Measurements from ENCODE around the gene ZNF549.
"Not testable (repeated sequence)": the region's sequence is repeated elsewhere in the genome, so short reads cannot be mapped to it uniquely, and the experiment has no call there.

Gene ZNF549

DNA sequence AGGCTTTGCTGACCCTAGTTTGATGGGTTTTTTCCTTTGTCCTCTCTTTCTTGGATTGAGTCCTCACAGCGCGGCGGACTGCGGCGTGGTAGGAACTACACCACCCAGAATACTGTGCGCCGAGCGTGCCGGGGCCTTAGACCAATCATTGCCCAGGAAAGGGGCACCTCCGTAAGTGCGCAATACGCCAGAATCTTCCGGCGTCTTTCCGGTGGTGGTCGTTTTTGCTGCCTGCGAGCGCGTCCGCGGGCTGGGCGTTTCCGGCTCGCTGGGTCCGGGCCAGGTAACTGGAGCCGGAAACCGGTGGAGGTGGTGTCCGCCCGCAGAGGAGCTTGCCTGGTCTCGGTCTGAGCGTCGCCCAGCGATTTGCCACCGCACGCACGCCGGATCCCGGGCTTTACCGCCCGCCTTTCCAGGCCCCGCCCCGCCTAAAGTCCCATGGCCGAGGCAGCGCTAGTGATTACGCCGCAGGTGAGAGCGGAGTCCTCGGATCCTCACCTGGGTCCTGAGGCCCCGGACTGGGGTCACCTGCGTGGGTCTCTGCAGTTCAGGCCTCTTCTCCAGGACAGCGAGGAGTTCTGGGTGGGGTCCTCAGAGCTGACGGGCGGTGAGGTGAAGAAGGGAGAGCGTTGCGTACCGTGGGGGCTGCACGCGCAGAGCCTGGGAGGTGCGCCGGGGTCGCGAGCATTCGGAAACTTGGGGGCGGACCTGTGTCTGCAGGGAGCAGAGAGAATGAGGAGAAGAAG lies at the start of gene ZNF549:
ZNF549 (plus strand) TSS at position 221 of the 746 bp plus-strand sequence; CDS start at position 439, 218 bp downstream.
- peak; percentile 95 for DNase-seq

DNA sequence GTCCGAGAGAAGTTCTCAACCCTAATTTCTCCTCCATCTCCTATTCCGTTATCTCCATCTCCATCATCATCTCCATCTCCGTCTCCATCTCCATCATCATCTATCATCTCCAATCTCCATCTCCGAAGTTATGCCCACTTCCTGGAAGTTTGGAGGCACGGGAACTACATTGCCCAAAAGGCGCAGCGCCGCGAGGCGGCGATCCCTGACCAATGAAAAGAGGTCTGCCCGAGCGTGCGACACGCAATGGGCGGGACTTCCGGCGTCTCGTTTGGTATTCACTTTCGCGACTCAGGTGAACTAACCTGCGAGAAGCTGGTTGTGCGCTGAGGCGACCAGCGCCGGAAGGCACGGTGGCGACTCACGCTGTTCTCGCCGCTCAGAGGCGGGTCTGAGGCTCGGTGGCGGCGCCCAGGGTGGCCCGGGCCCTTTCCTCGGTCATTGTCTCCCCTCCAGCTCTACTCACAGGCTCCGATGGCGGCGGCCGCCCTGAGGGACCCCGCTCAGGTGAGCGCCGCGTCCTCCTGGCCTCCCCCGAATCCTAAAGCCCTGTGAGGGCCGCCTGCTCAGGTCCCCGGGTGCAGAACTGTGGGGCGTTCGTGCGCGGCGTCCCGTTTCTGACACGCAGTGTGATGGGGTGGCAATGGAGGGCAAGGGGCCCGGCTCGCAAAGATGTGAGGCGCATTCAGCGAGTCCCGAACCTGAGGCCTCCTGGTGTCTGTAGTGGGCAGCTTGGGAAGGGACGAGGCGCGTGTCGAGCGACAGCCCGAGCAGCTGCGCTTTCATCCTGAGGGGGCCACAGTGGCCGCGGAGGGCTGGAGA lies 39.5 kb upstream of the ZNF549 start, which contains the start of gene ZNF419:
ZNF419 (plus strand) TSS at position 274 of the 822 bp plus-strand sequence; CDS start at position 475, 201 bp downstream.
- DNase-seq = peak; percentile 92

DNA sequence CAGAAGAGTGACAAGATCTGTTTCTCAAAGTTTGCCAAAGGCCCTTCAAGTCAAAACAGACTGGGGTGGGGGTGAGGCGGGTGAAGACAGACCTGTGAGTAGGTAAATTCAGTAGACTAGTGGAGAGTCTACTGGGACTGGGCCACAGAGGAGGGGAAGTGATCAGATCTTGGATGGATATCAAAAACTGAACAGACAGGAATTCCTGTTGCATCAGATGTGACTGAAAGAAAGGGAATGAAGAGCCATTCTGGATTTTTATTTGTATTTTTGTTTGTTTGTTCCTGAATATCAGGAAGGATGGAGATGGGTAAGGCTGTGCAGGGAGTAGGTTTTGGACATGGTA lies 38.9 kb upstream of the ZNF549 start:
- DNase-seq = not testable (repeated sequence)

DNA sequence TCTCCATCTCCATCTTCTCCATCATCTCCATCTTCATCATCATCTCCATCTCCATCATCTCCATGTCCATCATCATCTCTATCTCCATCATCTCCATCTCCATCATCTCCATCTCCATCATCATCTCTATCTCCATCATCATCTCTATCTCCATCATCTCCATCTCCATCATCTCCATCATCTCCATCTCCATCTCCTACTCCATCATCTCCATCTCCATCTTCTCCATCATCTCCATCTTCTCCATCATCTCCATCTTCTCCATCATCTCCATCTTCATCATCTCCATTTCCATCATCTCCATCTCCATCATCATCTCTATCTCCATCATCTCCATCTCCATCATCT lies 27.9 kb upstream of the ZNF549 start:
- DNase-seq = not testable (repeated sequence)

DNA sequence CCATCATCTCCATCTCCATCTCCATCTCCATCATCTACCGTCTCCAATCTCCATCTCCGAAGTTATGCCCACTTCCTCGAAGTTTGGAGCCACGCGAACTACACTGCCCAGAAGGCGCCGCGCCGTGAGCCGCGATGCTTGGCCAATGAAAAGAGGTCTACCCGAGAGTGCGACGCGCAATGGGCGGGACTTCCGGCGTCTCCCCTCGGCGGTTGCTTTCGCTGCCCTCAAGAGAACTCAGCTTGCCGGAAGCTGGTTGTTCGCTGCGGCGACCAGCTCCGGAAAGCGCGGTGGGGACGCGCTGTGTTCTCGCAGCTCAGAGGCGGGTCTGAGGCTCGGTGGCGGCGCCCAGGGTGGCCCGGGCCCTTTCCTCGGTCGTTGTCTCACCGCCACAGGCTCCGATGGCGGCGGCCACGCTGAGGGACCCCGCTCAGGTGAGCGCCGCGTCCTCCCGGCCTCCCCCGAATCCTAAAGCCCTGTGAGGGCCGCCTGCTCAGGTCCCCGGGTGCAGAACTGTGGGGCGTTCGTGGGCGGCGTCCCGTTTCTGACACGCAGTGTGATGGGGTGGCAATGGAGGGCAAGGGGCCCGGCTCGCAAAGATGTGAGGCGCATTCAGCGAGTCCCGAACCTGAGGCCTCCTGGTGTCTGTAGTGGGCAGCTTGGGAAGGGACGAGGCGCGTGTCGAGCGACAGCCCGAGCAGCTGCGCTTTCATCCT lies 27.3 kb upstream of the ZNF549 start, which contains the start of gene ZNF773:
ZNF773 (plus strand) TSS at position 259 of the 716 bp plus-strand sequence; CDS start at position 402, 143 bp downstream.
- peak; percentile 91 for DNase-seq

DNA sequence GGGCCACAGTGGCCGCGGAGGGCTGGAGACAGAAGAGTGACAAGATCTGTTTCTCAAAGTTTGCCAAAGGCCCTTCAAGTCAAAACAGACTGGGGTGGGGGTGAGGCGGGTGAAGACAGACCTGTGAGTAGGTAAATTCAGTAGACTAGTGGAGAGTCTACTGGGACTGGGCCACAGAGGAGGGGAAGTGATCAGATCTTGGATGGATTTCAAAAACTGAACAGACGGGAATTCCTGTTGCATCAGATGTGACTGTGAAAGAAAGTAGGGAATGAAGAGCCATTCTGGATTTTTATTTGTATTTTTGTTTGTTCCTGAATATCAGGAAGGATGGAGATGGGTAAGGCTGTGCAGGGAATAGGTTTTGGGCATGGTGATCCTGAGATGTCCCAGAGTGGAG lies 26.8 kb upstream of the ZNF549 start:
- not testable (repeated sequence) for DNase-seq

DNA sequence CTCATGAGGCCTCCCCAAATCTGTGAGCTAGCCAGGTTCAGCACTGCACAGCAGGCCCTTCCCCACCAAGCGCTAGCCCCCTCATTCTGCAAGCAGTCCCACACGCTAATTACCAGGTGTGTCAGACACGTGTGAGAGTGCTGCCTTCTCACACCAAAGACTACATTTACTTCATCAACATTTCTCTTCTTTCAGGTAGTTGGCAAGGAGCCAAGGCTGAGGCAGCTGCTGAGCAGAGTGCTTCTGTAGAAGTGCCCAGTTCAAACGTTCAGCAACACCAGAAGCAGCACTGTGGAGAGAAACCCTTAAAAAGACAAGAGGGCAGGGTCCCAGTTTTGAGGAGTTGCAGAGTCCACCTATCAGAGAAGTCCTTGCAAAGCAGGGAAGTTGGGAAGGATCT lies 21.0 kb upstream of the ZNF549 start:
- DNase-seq = no peak

DNA sequence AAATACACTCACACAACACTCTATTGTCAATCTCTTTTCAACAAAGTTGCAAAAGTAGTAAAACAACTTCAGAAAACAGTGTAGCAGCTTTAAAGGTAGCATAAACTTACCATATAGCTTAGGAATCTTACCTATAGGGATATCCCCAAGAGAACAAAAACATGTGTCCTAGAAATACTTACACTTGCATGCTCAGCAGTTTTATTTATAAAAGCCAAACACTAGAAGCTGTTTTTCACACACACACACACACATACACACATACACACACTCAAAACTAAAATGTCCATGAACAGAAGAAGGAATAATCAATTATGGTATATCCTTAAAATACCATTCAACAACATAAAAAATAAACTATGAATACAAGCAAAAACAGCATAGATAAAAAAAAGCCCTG lies 15.7 kb upstream of the ZNF549 start:
- DNase-seq = no peak

GRCh38 chr19:57512845-57513244 lies 14.3 kb upstream of the ZNF549 start:
- no peak for DNase-seq

GRCh38 chr19:57515255-57515654 lies 11.9 kb upstream of the ZNF549 start:
- no peak for DNase-seq

DNA sequence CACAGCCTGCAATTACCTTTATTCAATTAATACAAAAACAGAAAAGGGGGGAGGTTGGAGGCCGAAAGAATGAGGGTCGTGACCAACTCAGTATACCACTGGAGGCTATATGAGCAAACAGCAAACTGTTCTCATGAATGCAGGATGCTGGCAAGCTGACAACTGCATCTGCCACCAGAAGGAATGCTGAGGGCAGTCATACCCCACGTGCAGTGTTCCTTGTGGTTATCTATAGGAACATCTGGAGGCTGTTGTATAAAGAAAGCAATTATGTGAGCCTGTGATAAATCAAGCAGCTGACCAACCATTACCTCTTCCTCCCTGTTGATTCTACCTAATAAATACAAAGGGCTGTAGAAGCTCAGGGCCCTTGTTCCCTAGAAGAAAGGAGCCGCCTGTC lies 9.1 kb upstream of the ZNF549 start:
- not testable (repeated sequence) for DNase-seq

DNA sequence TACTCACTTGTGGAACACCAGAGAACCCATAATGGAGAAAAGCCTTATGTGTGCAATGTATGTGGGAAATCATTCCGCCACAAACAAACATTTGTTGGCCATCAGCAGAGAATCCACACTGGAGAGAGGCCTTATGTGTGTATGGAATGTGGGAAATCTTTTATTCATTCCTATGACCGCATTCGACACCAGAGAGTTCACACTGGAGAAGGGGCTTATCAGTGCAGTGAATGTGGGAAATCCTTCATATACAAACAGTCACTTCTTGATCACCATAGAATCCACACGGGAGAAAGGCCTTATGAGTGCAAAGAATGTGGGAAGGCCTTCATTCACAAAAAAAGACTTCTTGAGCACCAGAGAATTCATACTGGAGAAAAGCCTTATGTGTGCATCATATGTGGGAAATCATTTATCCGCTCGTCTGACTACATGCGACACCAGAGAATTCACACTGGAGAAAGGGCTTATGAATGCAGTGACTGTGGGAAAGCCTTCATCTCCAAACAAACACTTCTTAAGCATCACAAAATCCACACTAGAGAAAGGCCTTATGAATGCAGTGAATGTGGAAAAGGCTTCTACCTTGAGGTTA lies 10.9 kb downstream of the ZNF549 start:
- no peak for DNase-seq

GRCh38 chr19:57546513-57546912 lies 19.4 kb downstream of the ZNF549 start:
- DNase-seq = no peak

DNA sequence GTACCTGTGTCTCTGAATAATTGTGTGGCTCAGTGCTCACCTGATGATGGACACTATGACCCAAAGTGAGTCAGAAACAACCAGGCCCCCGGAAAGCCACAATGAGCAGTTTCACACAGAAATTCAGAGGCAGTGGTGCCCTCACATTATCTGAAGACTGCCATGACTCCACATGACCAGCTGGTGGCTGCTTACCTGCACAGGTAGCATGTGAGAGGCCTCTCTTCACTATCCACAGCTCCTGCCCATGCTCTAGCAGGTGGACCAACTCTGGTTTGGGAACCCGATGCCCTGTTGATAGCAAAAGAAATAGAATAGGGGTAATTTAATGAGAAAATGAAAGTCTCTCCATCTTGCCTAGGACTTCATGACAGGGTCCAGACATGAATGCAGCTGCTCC lies 25.3 kb downstream of the ZNF549 start:
- no peak for DNase-seq

DNA sequence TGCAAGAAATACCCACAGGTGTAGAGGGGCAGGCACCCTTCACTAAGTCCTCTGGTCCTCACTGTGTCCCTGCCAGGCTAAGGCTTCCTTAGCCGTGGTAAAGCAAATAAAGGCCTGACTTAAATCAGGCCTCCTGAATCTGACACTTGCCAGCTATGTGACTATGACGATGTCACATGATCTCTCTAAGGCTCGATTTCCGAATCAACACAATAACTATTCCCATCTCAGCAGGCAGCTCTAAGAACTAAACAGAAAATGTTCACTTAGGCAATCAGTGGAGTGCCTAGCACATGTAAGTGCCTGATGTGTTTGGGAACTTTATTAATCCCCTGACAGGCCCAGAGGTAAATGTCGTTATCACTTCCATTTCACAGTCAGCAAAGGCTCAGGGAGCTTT lies 30.5 kb downstream of the ZNF549 start:
- no peak for DNase-seq

GRCh38 chr19:57558525-57558924 lies 31.4 kb downstream of the ZNF549 start:
- no peak for DNase-seq

GRCh38 chr19:57559008-57559403 lies 31.9 kb downstream of the ZNF549 start:
- DNase-seq = no peak

- peak; percentile 71 for DNase-seq
These were observed 32.4 kb downstream of the ZNF549 start, which contains the start of gene ZNF550 for GRCh38 chr19:57559404-57560025. ZNF550 (minus strand) TSS chr19:57559863; CDS start chr19:57559682, 181 bp downstream.

DNA sequence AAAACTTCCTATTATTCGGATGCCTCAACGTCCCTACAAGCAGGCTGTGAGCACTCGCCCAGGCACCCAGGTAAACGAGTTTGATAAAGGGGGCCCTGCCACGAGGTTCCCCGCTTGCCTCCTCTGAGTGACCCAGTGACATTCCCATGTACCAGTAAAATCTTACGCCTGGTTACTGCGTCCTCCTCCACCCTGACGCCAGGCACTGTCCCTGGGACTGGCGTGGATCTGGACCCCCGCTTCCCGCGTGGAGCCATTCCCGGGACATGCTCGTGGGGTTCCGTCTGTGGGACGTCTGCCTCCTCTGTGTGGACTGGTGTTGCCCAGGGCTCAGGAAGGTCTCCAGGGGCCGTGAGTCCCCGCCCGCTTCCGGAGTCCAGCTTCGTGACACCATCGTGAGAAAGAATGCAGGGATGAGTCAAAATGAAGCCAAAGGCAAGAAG lies 32.9 kb downstream of the ZNF549 start:
- no peak for DNase-seq

GRCh38 chr19:57563547-57563946 lies 36.4 kb downstream of the ZNF549 start:
- no peak for DNase-seq

DNA sequence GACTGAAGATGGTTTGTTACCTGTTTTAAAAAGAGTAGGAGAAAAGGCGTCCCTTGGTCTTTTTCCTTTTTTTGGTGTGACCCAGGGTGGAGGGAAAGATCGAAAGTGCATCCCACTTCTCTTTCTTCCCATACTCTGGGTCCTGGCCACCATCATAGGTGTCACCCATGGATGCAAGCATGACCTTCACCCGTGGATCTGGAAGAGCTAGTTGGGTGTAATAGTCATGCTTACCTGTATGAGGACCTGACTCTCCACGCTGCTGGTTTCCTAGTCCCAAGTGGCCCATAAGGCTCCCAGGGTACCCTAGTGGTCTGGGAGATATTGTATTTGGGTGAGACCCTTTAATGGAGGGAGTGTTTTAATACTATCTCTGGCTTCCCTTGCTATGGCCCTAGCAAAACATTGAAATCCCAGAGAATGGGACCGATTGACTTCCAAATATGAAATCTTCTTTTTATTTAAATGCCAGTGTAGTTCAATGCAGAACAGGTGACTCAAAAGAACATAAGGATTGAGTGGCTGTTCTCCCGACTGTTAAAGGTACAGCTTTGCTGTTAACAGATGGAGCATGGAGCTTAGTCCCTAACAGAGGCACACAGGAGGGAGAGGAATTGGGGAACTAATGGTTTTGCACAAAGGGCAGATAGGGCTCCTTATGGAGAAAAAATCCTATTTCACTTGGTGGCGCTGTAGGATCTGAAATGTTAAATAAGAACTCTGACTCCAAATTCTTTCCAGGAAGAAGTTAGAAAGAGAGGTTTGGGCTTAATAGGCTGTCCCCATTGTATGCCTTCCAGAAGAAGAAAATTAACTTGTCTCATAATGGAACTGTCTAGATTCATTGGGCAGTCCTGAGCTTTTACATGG lies 39.5 kb downstream of the ZNF549 start:
- DNase-seq = no peak
